Lower leg skin (tissue), 4 donors: ENCODE measurements around the gene TCERG1. TPM values are rescaled to one million over a fixed set of nuclear protein-coding genes. Genes with fewer than 3 reads are reported as not detected.

Experiments
- DNase-seq, 2 donors: peaks; one replicate each; pipeline ENCODE4 v3.0.0-alpha.2; 2019; ENCODE audit warnings: low spot score in 2 of 2
- H3K4me3 ChIP-seq: fragments of 200-600 bp; sonication (generic); 2 replicates; pipeline ENCODE4 v1.5.1; 2017; ENCODE audit warnings: mild to moderate bottlenecking, low read depth; ENCODE audit not compliant: poor library complexity, severe bottlenecking
- CTCF ChIP-seq, 3 donors: fragments of 450-650 bp; IDR thresholded peaks; one replicate each; pipeline ENCODE4 v1.5.1; 2016; ENCODE audit warnings: antibody characterized with exemption in 3 of 3, mild to moderate bottlenecking in 3 of 3, moderate library complexity in 2 of 3
- POLR2A ChIP-seq, 2 donors: fragments of 450-650 bp; IDR thresholded peaks; one replicate each; pipeline ENCODE4 v1.6.1; 2016 to 2017; ENCODE audit warnings: antibody characterized with exemption in 2 of 2, mild to moderate bottlenecking in 1 of 2, moderate library complexity in 1 of 2
- WGBS, 2 donors: methylation state at CpG; one replicate each; pipeline ENCODE4 v1.1.5; 2018; 5-methylcytosine and 5-hydroxymethylcytosine counted together
- intact Hi-C: fragments of 100-400 bp; cut with DNase I; formaldehyde crosslinking; loops from one replicate; pipeline ENCODE4 v1.15.0; 2023; ENCODE audit warnings: low total_unique reads
- total RNA-seq, 4 donors: library from RNA; depleted of rRNA; stranded (reverse); fragments of >200 nt; gene quantifications; one replicate each; pipeline ENCODE4 v1.1.0, GENCODE V29; 2016

Gene TCERG1
- total RNA-seq, 4 donors from 2014 or later: 33.8 to 69.5 (median 42.2) TPM

GRCh38 chr5:146458894-146459293 is 11.8 kb downstream of the TCERG1 start:
- WGBS, 2 donors: 95 to 96% methylated on average over 4 to 5 of the region's 5 CpGs
- H3K4me3 ChIP-seq: no peak overlapping the region
- no peak for DNase-seq
- intact Hi-C loops: no loop called here
- TF ChIP-seq POLR2A (IDR thresholded peaks at IDR 0.05) (no peak), CTCF (IDR thresholded peaks at IDR 0.05) (no peak)

- no peak for DNase-seq
- intact Hi-C loops: no loop called here
- H3K4me3 ChIP-seq: no peak overlapping the region
- 57 to 63% methylated on average over 1 of the region's 1 CpG for WGBS, 2 donors
- TF ChIP-seq CTCF (IDR thresholded peaks at IDR 0.05): no peak
- no peak for TF ChIP-seq POLR2A (IDR thresholded peaks at IDR 0.05)
Measured at GRCh38 chr5:146461319-146461718, 14.2 kb downstream of the TCERG1 start.

GRCh38 chr5:146463446-146463845 is 16.3 kb downstream of the TCERG1 start:
- 69 to 92% methylated on average over 6 of the region's 6 CpGs for WGBS, 2 donors
- DNase-seq: no peak
- intact Hi-C loops: no loop called here
- no peak for TF ChIP-seq CTCF (IDR thresholded peaks at IDR 0.05)
- TF ChIP-seq POLR2A (IDR thresholded peaks at IDR 0.05): no peak
- no peak overlapping the region for H3K4me3 ChIP-seq

- no peak for DNase-seq
- H3K4me3 ChIP-seq: no peak overlapping the region
- WGBS, 2 donors: 62 to 66% methylated on average over 3 of the region's 3 CpGs
- TF ChIP-seq CTCF (IDR thresholded peaks at IDR 0.05): no peak
- no peak for TF ChIP-seq POLR2A (IDR thresholded peaks at IDR 0.05)
- intact Hi-C loops: no loop called here
Measured at GRCh38 chr5:146466521-146467349, 19.6 kb downstream of the TCERG1 start.

GRCh38 chr5:146467760-146468159 is 20.6 kb downstream of the TCERG1 start:
- TF ChIP-seq CTCF (IDR thresholded peaks at IDR 0.05) (no peak), POLR2A (IDR thresholded peaks at IDR 0.05) (no peak)
- 100% methylated on average over 1 of the region's 1 CpG for WGBS, 2 donors
- no peak overlapping the region for H3K4me3 ChIP-seq
- no peak for DNase-seq
- intact Hi-C loops: no loop called here

- DNase-seq: no peak
- 91 to 100% methylated on average over 1 of the region's 1 CpG for WGBS, 2 donors
- intact Hi-C loops: no loop called here
- TF ChIP-seq CTCF (IDR thresholded peaks at IDR 0.05) (no peak), POLR2A (IDR thresholded peaks at IDR 0.05) (no peak)
- H3K4me3 ChIP-seq: no peak overlapping the region
Measured at GRCh38 chr5:146474065-146474464, 26.9 kb downstream of the TCERG1 start.
